ENCODE measurements around the gene MAGI3.

MAGI3 gene

GRCh38 chr1:113422315-113423068, 32.2 kb downstream of the MAGI3 start:
- no peaks in the 10 kb centered on the region for H3K4me1 ChIP-seq (ENCODE audit: control insufficient read depth, insufficient read depth, low read length, unreplicated experiment)
- no peak overlapping the region for H3K27ac ChIP-seq (ENCODE audit: low read depth, low read length)
- no peaks in the 10 kb centered on the region for H3K36me3 ChIP-seq (ENCODE audit: insufficient read depth, low read length)
- peaks cover 13% of the 10 kb centered on the region for H3K79me2 ChIP-seq (ENCODE audit: control insufficient read depth, insufficient read depth, low read length, unreplicated experiment)
- no peak overlapping the region for H2AFZ ChIP-seq (ENCODE audit: low read length, unreplicated experiment)
- H3K4me3 ChIP-seq (ENCODE audit: low read depth, low read length), result no peak overlapping the region
- H3K27me3 ChIP-seq (ENCODE audit: insufficient read depth, low read length), result no peaks in the 10 kb centered on the region

GRCh38 chr1:113423826-113424225, 33.5 kb downstream of the MAGI3 start:
- no peaks in the 10 kb centered on the region for H3K36me3 ChIP-seq (ENCODE audit: insufficient read depth, low read length)
- no peaks in the 10 kb centered on the region for H3K27me3 ChIP-seq (ENCODE audit: insufficient read depth, low read length)
- peaks cover 13% of the 10 kb centered on the region for H3K79me2 ChIP-seq (ENCODE audit: control insufficient read depth, insufficient read depth, low read length, unreplicated experiment)
- no peaks in the 10 kb centered on the region for H3K4me1 ChIP-seq (ENCODE audit: control insufficient read depth, insufficient read depth, low read length, unreplicated experiment)
- H3K4me3 ChIP-seq (ENCODE audit: low read depth, low read length), result no peak overlapping the region
- H3K27ac ChIP-seq (ENCODE audit: low read depth, low read length), result no peak overlapping the region
- no peak overlapping the region for H2AFZ ChIP-seq (ENCODE audit: low read length, unreplicated experiment)

GRCh38 chr1:113429461-113430153, 39.3 kb downstream of the MAGI3 start:
- Histone ChIP-seq H3K27me3 (ENCODE audit: insufficient read depth, low read length) (no peaks in the 10 kb centered on the region), H3K79me2 (ENCODE audit: control insufficient read depth, insufficient read depth, low read length, unreplicated experiment) (peaks cover 8% of the 10 kb centered on the region), H3K4me3 (ENCODE audit: low read depth, low read length) (no peak overlapping the region), H3K4me1 (ENCODE audit: control insufficient read depth, insufficient read depth, low read length, unreplicated experiment) (peaks cover 11% of the 10 kb centered on the region), H3K27ac (ENCODE audit: low read depth, low read length) (no peak overlapping the region), H3K36me3 (ENCODE audit: insufficient read depth, low read length) (no peaks in the 10 kb centered on the region), H2AFZ (ENCODE audit: low read length, unreplicated experiment) (no peak overlapping the region)

GRCh38 chr1:113433184-113433583, 42.9 kb downstream of the MAGI3 start:
- H3K79me2 ChIP-seq (ENCODE audit: control insufficient read depth, insufficient read depth, low read length, unreplicated experiment), result peaks cover 12% of the 10 kb centered on the region
- no peak overlapping the region for H2AFZ ChIP-seq (ENCODE audit: low read length, unreplicated experiment)
- H3K4me1 ChIP-seq (ENCODE audit: control insufficient read depth, insufficient read depth, low read length, unreplicated experiment), result peaks cover 21% of the 10 kb centered on the region
- no peak overlapping the region for H3K27ac ChIP-seq (ENCODE audit: low read depth, low read length)
- no peak overlapping the region for H3K4me3 ChIP-seq (ENCODE audit: low read depth, low read length)
- H3K27me3 ChIP-seq (ENCODE audit: insufficient read depth, low read length), result no peaks in the 10 kb centered on the region
- H3K36me3 ChIP-seq (ENCODE audit: insufficient read depth, low read length), result no peaks in the 10 kb centered on the region

- Histone ChIP-seq H3K36me3 (ENCODE audit: insufficient read depth, low read length) (no peaks in the 10 kb centered on the region), H2AFZ (ENCODE audit: low read length, unreplicated experiment) (no peak overlapping the region), H3K4me1 (ENCODE audit: control insufficient read depth, insufficient read depth, low read length, unreplicated experiment) (peaks cover 27% of the 10 kb centered on the region), H3K4me3 (ENCODE audit: low read depth, low read length) (no peak overlapping the region), H3K79me2 (ENCODE audit: control insufficient read depth, insufficient read depth, low read length, unreplicated experiment) (peaks cover 15% of the 10 kb centered on the region), H3K27me3 (ENCODE audit: insufficient read depth, low read length) (no peaks in the 10 kb centered on the region), H3K27ac (ENCODE audit: low read depth, low read length) (no peak overlapping the region)
Observed at GRCh38 chr1:113434081-113434873, 44.0 kb downstream of the MAGI3 start.

- Histone ChIP-seq H3K79me2 (ENCODE audit: control insufficient read depth, insufficient read depth, low read length, unreplicated experiment) (peaks cover 15% of the 10 kb centered on the region), H3K36me3 (ENCODE audit: insufficient read depth, low read length) (no peaks in the 10 kb centered on the region), H3K4me3 (ENCODE audit: low read depth, low read length) (no peak overlapping the region), H2AFZ (ENCODE audit: low read length, unreplicated experiment) (no peak overlapping the region), H3K27ac (ENCODE audit: low read depth, low read length) (no peak overlapping the region), H3K27me3 (ENCODE audit: insufficient read depth, low read length) (no peaks in the 10 kb centered on the region), H3K4me1 (ENCODE audit: control insufficient read depth, insufficient read depth, low read length, unreplicated experiment) (peaks cover 27% of the 10 kb centered on the region)
Observed at GRCh38 chr1:113434874-113435175, 44.5 kb downstream of the MAGI3 start.

GRCh38 chr1:113437554-113438341, 47.4 kb downstream of the MAGI3 start:
- Histone ChIP-seq H3K27ac (ENCODE audit: low read depth, low read length) (no peak overlapping the region), H3K4me1 (ENCODE audit: control insufficient read depth, insufficient read depth, low read length, unreplicated experiment) (peaks cover 27% of the 10 kb centered on the region), H3K4me3 (ENCODE audit: low read depth, low read length) (no peak overlapping the region), H3K36me3 (ENCODE audit: insufficient read depth, low read length) (no peaks in the 10 kb centered on the region), H3K27me3 (ENCODE audit: insufficient read depth, low read length) (no peaks in the 10 kb centered on the region), H2AFZ (ENCODE audit: low read length, unreplicated experiment) (no peak overlapping the region), H3K79me2 (ENCODE audit: control insufficient read depth, insufficient read depth, low read length, unreplicated experiment) (peaks cover 18% of the 10 kb centered on the region)

- H2AFZ ChIP-seq (ENCODE audit: low read length, unreplicated experiment), result no peak overlapping the region
- H3K4me3 ChIP-seq (ENCODE audit: low read depth, low read length), result no peak overlapping the region
- peaks cover 22% of the 10 kb centered on the region for H3K4me1 ChIP-seq (ENCODE audit: control insufficient read depth, insufficient read depth, low read length, unreplicated experiment)
- no peak overlapping the region for H3K27ac ChIP-seq (ENCODE audit: low read depth, low read length)
- H3K79me2 ChIP-seq (ENCODE audit: control insufficient read depth, insufficient read depth, low read length, unreplicated experiment), result peaks cover 18% of the 10 kb centered on the region
- no peaks in the 10 kb centered on the region for H3K27me3 ChIP-seq (ENCODE audit: insufficient read depth, low read length)
- H3K36me3 ChIP-seq (ENCODE audit: insufficient read depth, low read length), result no peaks in the 10 kb centered on the region
Observed at GRCh38 chr1:113438505-113439276, 48.4 kb downstream of the MAGI3 start.

- H3K27ac ChIP-seq (ENCODE audit: low read depth, low read length), result no peak overlapping the region
- H3K36me3 ChIP-seq (ENCODE audit: insufficient read depth, low read length), result no peaks in the 10 kb centered on the region
- no peaks in the 10 kb centered on the region for H3K27me3 ChIP-seq (ENCODE audit: insufficient read depth, low read length)
- H2AFZ ChIP-seq (ENCODE audit: low read length, unreplicated experiment), result no peak overlapping the region
- H3K4me3 ChIP-seq (ENCODE audit: low read depth, low read length), result no peak overlapping the region
- peaks cover 19% of the 10 kb centered on the region for H3K4me1 ChIP-seq (ENCODE audit: control insufficient read depth, insufficient read depth, low read length, unreplicated experiment)
- H3K79me2 ChIP-seq (ENCODE audit: control insufficient read depth, insufficient read depth, low read length, unreplicated experiment), result peaks cover 15% of the 10 kb centered on the region
Observed at GRCh38 chr1:113439277-113439670, 49.0 kb downstream of the MAGI3 start.

GRCh38 chr1:113442131-113442530, 51.8 kb downstream of the MAGI3 start:
- Histone ChIP-seq H3K79me2 (ENCODE audit: control insufficient read depth, insufficient read depth, low read length, unreplicated experiment) (peaks cover 15% of the 10 kb centered on the region), H3K36me3 (ENCODE audit: insufficient read depth, low read length) (0 out of 2 replicates have a peak, but pooled peaks cover 3% of the 10 kb centered on the region), H3K27ac (ENCODE audit: low read depth, low read length) (no peak overlapping the region), H3K27me3 (ENCODE audit: insufficient read depth, low read length) (no peaks in the 10 kb centered on the region), H2AFZ (ENCODE audit: low read length, unreplicated experiment) (no peak overlapping the region), H3K4me1 (ENCODE audit: control insufficient read depth, insufficient read depth, low read length, unreplicated experiment) (peaks cover 7% of the 10 kb centered on the region), H3K4me3 (ENCODE audit: low read depth, low read length) (no peak overlapping the region)
